Measurements from ENCODE around the gene BSN. TPM values are rescaled to one million over a fixed set of nuclear protein-coding genes. Genes with fewer than 3 reads are reported as not detected.
"Not testable (repeated sequence)": the region's sequence is repeated elsewhere in the genome, so short reads cannot be mapped to it uniquely, and the experiment has no call there.

Gene BSN
- polyA plus RNA-seq, 1 donor = 1.2 TPM

DNA sequence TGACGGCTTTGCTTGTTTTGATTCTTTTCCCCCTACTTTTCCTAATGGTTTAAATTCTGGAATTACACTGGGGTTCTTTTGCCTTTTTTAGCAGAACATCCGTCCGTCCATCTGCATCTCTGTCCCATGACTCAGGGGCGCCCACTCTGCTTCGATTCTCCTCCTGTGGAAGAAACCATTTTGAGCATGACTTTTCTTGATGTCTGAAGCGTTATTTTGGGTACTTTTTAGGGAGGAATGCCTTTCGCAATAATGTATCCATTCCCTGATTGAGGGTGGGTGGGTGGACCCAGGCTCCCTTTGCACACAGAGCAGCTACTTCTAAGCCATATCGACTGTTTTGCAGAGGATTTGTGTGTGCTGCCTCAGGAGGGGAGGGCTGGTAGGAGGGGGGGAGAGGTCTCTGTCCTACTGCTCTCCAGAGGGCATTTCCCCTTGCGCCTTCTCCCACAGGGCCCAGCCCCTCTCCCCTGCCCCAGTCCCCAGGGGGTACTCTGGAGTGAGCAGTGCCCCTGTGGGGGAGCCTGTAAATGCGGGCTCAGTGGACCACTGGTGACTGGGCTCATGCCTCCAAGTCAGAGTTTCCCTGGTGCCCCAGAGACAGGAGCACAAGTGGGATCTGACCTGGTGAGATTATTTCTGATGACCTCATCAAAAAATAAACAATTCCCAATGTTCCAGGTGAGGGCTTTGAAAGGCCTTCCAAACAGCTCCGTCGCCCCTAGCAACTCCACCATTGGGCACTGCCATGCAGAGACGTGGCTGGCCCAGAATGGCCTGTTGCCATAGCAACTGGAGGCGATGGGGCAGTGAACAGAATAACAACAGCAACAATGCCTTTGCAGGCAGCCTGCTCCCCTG is 19.5 kb upstream of the BSN start:
- DNase-seq (ENCODE audit: low read depth) = no peak

DNA sequence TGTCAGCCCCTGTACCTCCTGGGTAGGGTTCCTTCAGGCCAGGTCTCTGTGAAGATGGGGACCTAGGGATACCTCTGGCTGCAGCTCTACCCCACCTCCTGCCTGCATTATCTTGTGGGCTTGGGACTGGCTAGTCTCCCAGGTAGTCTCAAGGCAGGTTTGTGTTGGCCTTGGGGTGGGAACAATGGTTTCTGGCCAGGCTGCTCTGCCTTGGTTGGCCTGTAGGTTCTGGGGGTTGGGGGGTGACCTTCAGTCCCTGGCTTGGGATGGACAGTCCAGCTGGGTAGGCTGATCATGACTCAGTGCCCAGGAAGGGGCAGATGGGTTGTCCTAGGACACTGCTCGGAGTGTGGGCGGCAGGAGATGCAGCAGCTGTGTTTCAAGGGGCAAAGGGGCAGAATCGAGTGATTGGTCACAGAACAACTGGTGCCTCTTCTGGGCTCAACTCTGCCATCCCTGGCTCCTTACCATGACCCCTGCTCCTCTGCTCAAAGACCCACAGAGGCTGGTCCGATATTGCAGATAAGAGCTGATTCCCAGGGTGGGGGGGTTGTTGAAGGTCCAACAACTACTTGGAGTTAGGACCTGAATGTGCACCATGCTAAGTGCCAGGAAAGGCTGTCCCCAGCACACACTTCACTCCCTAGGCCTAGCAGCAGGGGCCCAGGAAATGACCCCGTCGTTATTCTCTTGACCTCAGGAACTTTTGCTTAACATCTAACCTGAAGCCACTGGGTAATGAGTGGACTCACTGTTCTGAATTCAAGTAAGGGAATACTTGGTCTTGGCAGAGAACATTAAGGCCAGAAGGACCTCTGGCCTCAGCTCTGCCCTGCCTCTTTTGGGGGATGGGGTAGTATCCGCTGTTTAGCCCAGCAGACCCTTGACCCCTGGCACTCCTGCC is 18.1 kb upstream of the BSN start:
- DNase-seq (ENCODE audit: low read depth) = no peak

GRCh38 chr3:49536875-49537533 is 17.3 kb upstream of the BSN start:
- no peak for DNase-seq (ENCODE audit: low read depth)

DNA sequence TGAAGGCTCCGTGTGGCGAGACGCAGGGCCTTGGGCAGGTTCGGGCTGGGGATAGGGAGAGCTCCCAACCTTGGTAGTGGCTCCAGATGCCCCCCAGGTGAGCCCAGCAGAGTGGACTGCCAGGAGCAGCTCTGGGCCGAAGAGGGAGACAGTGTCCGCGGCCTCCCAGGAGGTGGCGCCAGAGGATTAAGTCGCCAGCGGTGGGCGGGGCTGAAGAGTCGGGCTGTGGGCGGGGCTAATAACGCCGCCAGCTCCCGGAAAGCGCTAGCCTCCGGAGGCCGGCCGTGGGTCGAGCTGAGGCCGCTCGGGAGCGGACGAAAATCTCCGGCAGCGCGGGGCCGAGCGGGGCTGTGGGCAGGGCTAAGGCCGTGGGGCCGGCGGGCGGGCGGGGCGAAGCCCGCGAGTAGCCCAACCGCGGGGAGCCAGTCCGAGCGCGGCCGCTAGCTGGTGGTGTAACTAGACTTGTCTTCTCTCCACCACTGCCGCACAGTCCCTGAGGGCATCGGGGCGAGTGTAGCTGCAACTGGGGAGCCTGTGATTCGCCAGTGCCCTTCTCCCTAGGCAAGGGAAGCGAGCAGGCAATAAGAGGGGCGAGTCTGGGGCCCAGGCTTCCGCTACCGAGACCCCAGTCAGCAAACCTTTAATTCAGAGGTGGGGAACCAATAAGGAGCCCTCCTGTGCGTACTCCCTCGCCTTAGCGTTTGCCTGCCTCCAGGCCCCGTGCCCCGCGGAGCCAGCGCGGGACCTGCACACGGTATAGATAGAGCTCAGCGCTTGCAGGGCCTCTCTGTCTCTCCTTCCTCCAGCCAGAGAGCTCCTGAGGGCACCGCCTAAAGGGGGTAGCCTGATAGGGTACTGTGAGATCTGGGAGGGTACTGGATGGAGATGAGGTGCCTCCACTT is 14.4 kb upstream of the BSN start:
- DNase-seq (ENCODE audit: low read depth) = peak; percentile 50

GRCh38 chr3:49552087-49552486 is 2.2 kb upstream of the BSN start:
- no peak for DNase-seq (ENCODE audit: low read depth)

GRCh38 chr3:49553324-49553691 is 969 bp upstream of the BSN start:
- no peak for DNase-seq (ENCODE audit: low read depth)

- DNase-seq (ENCODE audit: low read depth) = no peak
Observed at GRCh38 chr3:49554633-49555265, 472 bp downstream of the BSN start.

GRCh38 chr3:49556500-49557275 is 2.4 kb downstream of the BSN start:
- DNase-seq (ENCODE audit: low read depth) = no peak

DNA sequence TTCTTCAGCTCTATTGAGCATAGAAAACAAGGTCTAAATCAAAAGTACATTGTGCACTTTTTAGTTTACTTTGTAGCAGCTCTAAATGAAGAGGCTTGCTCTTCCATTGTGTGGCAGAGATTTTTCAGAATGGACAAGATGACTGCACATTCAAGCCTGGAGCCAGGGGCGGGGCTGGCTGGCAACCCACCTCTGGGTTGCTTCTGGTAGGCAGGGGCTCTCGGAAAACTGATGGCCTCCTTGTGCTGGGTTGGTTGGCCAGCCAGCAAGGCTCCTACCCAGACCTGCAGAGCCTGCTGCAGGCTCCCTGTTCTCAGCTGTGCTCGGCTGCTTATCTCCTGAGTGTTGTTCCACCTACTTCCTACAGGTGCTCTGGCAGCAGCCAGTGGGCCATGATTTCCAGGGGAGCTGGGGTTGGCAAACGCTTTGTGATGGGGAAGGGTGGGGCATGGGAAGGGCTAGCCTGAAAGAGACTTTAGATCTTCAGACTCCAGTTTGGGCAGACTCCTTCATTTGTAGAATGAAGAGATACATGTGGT is 8.8 kb downstream of the BSN start:
- DNase-seq (ENCODE audit: low read depth) = no peak

DNA sequence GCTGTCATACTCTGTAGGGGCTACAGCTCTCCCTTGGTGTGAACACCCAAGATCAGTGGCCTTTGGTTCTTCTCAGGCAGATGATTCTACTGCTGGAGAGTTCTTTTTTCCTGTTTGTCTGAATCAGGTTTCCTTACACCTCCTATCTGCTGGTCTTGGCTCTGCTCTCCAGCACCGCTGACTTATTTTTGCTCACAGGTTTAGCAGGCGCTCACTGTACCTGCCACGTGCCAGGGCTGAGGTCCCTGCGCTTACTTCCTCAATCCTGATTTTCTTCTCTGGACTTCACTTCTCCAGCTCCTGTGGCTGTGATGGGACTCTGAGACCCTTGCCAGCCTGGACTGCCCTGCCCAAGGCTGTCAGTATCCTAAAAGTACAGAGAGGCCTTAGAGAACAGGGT is 9.5 kb downstream of the BSN start:
- DNase-seq (ENCODE audit: low read depth) = no peak

DNA sequence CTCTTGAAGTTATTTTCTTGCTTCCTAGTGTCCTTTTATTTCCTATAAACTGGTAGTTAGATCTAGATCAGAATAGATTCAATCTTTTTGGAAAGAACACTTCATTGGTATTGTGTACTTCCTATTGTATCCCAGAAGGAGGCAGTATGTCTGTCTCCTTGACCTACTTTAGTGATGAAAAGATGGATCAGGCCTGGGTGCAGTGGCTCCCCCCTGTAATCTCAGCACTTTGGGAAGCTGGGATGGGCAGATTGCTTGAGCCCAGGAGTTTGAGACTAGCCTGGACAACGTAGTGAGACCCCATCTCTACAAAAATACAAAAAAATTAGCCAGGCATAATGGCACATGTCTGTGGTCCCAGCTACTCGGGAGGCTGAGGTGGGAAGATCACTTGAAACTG is 12.0 kb downstream of the BSN start:
- DNase-seq (ENCODE audit: low read depth) = no peak

DNA sequence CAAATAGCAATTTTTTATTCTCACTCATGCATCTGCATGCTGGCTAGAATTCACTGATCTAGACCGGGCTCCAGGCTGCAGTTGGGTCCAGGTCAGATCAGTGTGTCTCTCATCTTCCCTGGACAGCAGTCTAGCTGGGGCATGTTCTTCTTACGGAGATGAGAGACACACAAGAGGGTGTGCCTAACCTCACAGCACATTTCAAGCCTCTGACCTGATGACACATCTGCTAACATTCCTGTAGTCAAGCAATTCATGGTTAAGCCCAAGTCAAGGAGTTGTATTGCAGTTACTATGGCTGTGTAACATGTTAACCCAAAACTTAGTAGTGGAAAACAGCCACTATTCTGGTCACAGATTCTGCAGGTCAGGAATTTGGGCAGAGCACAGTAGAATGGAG is 13.1 kb downstream of the BSN start:
- no peak for DNase-seq (ENCODE audit: low read depth)

GRCh38 chr3:49568965-49569364 is 14.7 kb downstream of the BSN start:
- no peak for DNase-seq (ENCODE audit: low read depth)

- DNase-seq (ENCODE audit: low read depth) = no peak
Observed at GRCh38 chr3:49570028-49570654, 15.9 kb downstream of the BSN start.

DNA sequence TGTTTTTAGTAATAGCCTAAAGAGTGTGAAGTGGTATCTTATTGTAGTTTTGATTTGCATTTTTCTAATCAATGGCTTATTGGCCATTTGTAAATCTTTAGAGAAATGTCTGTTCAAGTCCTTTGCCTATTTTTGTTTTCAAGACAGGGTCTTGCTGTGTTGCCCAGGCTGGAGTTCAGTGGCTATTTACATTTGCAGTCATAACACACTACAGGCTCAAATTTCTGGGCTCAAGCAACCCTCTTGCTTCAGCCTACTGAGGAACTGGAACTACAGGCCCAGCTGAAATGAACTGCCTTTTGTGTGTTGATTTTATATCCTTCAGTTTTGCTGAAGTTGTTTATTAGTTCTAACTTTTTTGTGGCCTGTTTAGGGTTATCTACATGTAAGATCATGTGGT is 27.9 kb downstream of the BSN start:
- no peak for DNase-seq (ENCODE audit: low read depth)

DNA sequence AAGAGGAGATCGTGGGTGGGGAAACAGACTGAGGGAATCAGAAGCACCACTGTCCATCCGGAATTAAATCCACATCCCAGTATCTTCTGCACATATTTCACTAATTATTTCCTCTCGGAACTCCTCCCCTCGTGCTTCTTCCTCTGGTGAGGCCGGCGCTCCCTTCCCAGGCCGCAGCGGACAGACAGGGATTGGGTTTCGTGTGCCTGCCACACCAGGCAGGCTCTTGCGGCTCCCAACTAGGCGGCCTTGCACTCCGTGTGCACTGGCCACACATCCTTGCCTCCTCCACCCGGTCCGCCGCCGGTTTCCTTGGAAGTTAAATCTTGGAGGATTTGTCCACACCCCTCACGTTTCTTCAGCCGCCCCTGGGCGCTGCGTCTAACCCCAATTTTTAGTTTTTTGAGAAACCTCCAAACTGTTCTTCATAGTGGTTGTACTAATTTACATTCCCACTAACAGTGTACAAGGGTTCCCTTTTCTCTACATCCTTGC is 31.0 kb downstream of the BSN start:
- DNase-seq (ENCODE audit: low read depth) = not testable (repeated sequence)

- DNase-seq (ENCODE audit: low read depth) = no peak
Observed at GRCh38 chr3:49591615-49592014, 37.3 kb downstream of the BSN start.

- DNase-seq (ENCODE audit: low read depth) = no peak
Observed at GRCh38 chr3:49593041-49593440, 38.8 kb downstream of the BSN start.

DNA sequence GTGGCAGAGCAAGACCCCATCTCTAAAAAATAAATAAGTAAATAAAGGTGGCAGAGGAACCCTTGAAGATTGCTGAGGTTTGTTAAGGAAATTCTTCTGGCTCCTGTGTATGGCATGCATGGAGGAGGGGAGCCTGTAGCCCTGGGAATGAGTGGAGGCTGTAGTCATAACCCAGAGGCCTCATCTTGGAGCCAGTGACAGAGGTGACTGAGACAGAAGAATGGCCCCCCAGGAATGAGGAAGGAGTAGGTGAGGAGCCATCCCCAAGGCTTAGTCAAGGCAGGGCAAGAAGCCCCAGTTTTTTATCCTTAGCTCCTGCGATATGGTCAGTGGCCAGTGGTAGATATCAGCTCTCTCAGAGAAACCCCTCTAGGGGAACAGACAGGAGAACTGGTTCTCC is 46.5 kb downstream of the BSN start:
- no peak for DNase-seq (ENCODE audit: low read depth)
